ENCODE measurements around the gene PEMT.

- TF ChIP-seq, protein P1, sequence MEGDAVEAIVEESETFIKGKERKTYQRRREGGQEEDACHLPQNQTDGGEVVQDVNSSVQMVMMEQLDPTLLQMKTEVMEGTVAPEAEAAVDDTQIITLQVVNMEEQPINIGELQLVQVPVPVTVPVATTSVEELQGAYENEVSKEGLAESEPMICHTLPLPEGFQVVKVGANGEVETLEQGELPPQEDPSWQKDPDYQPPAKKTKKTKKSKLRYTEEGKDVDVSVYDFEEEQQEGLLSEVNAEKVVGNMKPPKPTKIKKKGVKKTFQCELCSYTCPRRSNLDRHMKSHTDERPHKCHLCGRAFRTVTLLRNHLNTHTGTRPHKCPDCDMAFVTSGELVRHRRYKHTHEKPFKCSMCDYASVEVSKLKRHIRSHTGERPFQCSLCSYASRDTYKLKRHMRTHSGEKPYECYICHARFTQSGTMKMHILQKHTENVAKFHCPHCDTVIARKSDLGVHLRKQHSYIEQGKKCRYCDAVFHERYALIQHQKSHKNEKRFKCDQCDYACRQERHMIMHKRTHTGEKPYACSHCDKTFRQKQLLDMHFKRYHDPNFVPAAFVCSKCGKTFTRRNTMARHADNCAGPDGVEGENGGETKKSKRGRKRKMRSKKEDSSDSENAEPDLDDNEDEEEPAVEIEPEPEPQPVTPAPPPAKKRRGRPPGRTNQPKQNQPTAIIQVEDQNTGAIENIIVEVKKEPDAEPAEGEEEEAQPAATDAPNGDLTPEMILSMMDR (IDR thresholded peaks at IDR 0.05), result no peak
- TF ChIP-seq EZH2 (IDR thresholded peaks at IDR 0.05; ENCODE audit: borderline replicate concordance, insufficient read depth, low read depth, low read length, poor library complexity, severe bottlenecking), result no peak
Measured at GRCh38 chr17:17567631-17568030, 23.9 kb downstream of the PEMT start.
